ENCODE measurements around the gene AP1M1.

AP1M1 gene

GRCh38 chr19:16200038-16201010 is 2.6 kb downstream of the AP1M1 start:
- Histone ChIP-seq H3K4me1 (ENCODE audit: control insufficient read depth, insufficient read depth, low read length) (no peaks in the 10 kb centered on the region), H3K27ac (ENCODE audit: low read length) (no peak overlapping the region)
- WGBS (ENCODE audit: insufficient coverage, insufficient read length) = no CpG with 5 or more reads among the region's 20 CpGs

GRCh38 chr19:16201011-16201391 is 3.3 kb downstream of the AP1M1 start:
- peaks cover 8% of the 10 kb centered on the region; the same call in 1 of the 2 replicates for H3K36me3 ChIP-seq (ENCODE audit: control insufficient read depth, insufficient read depth, low read length)
- H3K4me1 ChIP-seq (ENCODE audit: control insufficient read depth, insufficient read depth, low read length) = no peaks in the 10 kb centered on the region
- no CpG with 5 or more reads among the region's 4 CpGs for WGBS (ENCODE audit: insufficient coverage, insufficient read length)
- H3K4me3 ChIP-seq (ENCODE audit: low read length) = no peak overlapping the region
- H3K27ac ChIP-seq (ENCODE audit: low read length) = no peak overlapping the region
- DNase-seq (ENCODE audit: low read depth, low spot score) = no peak
- H3K9me3 ChIP-seq (ENCODE audit: control insufficient read depth, insufficient read depth, low read length) = no peaks in the 10 kb centered on the region
- H3K27me3 ChIP-seq (ENCODE audit: control insufficient read depth, insufficient read depth, low read length) = no peaks in the 10 kb centered on the region

More at GRCh38 chr19:16200038-16201010, 2.6 kb downstream of the AP1M1 start:
- no peaks in the 10 kb centered on the region for H3K9me3 ChIP-seq (ENCODE audit: control insufficient read depth, insufficient read depth, low read length)
- H3K36me3 ChIP-seq (ENCODE audit: control insufficient read depth, insufficient read depth, low read length) = peaks cover 8% of the 10 kb centered on the region; the same call in 1 of the 2 replicates
- no peak for DNase-seq (ENCODE audit: low read depth, low spot score)
- no peak overlapping the region for H3K4me3 ChIP-seq (ENCODE audit: low read length)
- H3K27me3 ChIP-seq (ENCODE audit: control insufficient read depth, insufficient read depth, low read length) = no peaks in the 10 kb centered on the region

- no CpG with 5 or more reads among the region's 22 CpGs for WGBS (ENCODE audit: insufficient coverage, insufficient read length)
- Histone ChIP-seq H3K4me1 (ENCODE audit: control insufficient read depth, insufficient read depth, low read length) (no peaks in the 10 kb centered on the region), H3K27me3 (ENCODE audit: control insufficient read depth, insufficient read depth, low read length) (no peaks in the 10 kb centered on the region), H3K27ac (ENCODE audit: low read length) (no peak overlapping the region), H3K9me3 (ENCODE audit: control insufficient read depth, insufficient read depth, low read length) (no peaks in the 10 kb centered on the region), H3K4me3 (ENCODE audit: low read length) (no peak overlapping the region), H3K36me3 (ENCODE audit: control insufficient read depth, insufficient read depth, low read length) (peaks cover 8% of the 10 kb centered on the region; the same call in 1 of the 2 replicates)
- DNase-seq (ENCODE audit: low read depth, low spot score) = no peak
Measured at GRCh38 chr19:16202320-16203255, 4.9 kb downstream of the AP1M1 start.

GRCh38 chr19:16203256-16204004 is 5.7 kb downstream of the AP1M1 start:
- H3K4me3 ChIP-seq (ENCODE audit: low read length) = no peak overlapping the region
- peaks cover 8% of the 10 kb centered on the region; the same call in 1 of the 2 replicates for H3K36me3 ChIP-seq (ENCODE audit: control insufficient read depth, insufficient read depth, low read length)
- no peaks in the 10 kb centered on the region for H3K27me3 ChIP-seq (ENCODE audit: control insufficient read depth, insufficient read depth, low read length)
- H3K27ac ChIP-seq (ENCODE audit: low read length) = no peak overlapping the region
- no CpG with 5 or more reads among the region's 19 CpGs for WGBS (ENCODE audit: insufficient coverage, insufficient read length)
- DNase-seq (ENCODE audit: low read depth, low spot score) = no peak
- H3K4me1 ChIP-seq (ENCODE audit: control insufficient read depth, insufficient read depth, low read length) = no peaks in the 10 kb centered on the region
- no peaks in the 10 kb centered on the region for H3K9me3 ChIP-seq (ENCODE audit: control insufficient read depth, insufficient read depth, low read length)

- Histone ChIP-seq H3K36me3 (ENCODE audit: control insufficient read depth, insufficient read depth, low read length) (peaks cover 8% of the 10 kb centered on the region; the same call in 1 of the 2 replicates), H3K27ac (ENCODE audit: low read length) (no peak overlapping the region), H3K4me1 (ENCODE audit: control insufficient read depth, insufficient read depth, low read length) (no peaks in the 10 kb centered on the region), H3K4me3 (ENCODE audit: low read length) (no peak overlapping the region), H3K9me3 (ENCODE audit: control insufficient read depth, insufficient read depth, low read length) (no peaks in the 10 kb centered on the region), H3K27me3 (ENCODE audit: control insufficient read depth, insufficient read depth, low read length) (no peaks in the 10 kb centered on the region)
- DNase-seq (ENCODE audit: low read depth, low spot score) = no peak
- WGBS (ENCODE audit: insufficient coverage, insufficient read length) = no CpG with 5 or more reads among the region's 5 CpGs
Measured at GRCh38 chr19:16204005-16204294, 6.2 kb downstream of the AP1M1 start.

- Histone ChIP-seq H3K4me1 (ENCODE audit: control insufficient read depth, insufficient read depth, low read length) (no peaks in the 10 kb centered on the region), H3K4me3 (ENCODE audit: low read length) (no peak overlapping the region), H3K27ac (ENCODE audit: low read length) (no peak overlapping the region), H3K9me3 (ENCODE audit: control insufficient read depth, insufficient read depth, low read length) (no peaks in the 10 kb centered on the region), H3K27me3 (ENCODE audit: control insufficient read depth, insufficient read depth, low read length) (no peaks in the 10 kb centered on the region), H3K36me3 (ENCODE audit: control insufficient read depth, insufficient read depth, low read length) (peaks cover 8% of the 10 kb centered on the region)
- no peak for DNase-seq (ENCODE audit: low read depth, low spot score)
- no CpG with 5 or more reads among the region's 11 CpGs for WGBS (ENCODE audit: insufficient coverage, insufficient read length)
Measured at GRCh38 chr19:16205205-16206045, 7.7 kb downstream of the AP1M1 start.

GRCh38 chr19:16206046-16206605 is 8.4 kb downstream of the AP1M1 start:
- no peaks in the 10 kb centered on the region for H3K27me3 ChIP-seq (ENCODE audit: control insufficient read depth, insufficient read depth, low read length)
- no peaks in the 10 kb centered on the region for H3K9me3 ChIP-seq (ENCODE audit: control insufficient read depth, insufficient read depth, low read length)
- no peak overlapping the region for H3K27ac ChIP-seq (ENCODE audit: low read length)
- H3K36me3 ChIP-seq (ENCODE audit: control insufficient read depth, insufficient read depth, low read length) = peaks cover 8% of the 10 kb centered on the region
- no peak for DNase-seq (ENCODE audit: low read depth, low spot score)
- no peak overlapping the region for H3K4me3 ChIP-seq (ENCODE audit: low read length)
- no CpG with 5 or more reads among the region's 14 CpGs for WGBS (ENCODE audit: insufficient coverage, insufficient read length)
- H3K4me1 ChIP-seq (ENCODE audit: control insufficient read depth, insufficient read depth, low read length) = no peaks in the 10 kb centered on the region

GRCh38 chr19:16206637-16207036 is 8.9 kb downstream of the AP1M1 start:
- Histone ChIP-seq H3K27ac (ENCODE audit: low read length) (no peak overlapping the region), H3K4me3 (ENCODE audit: low read length) (no peak overlapping the region), H3K27me3 (ENCODE audit: control insufficient read depth, insufficient read depth, low read length) (no peaks in the 10 kb centered on the region), H3K36me3 (ENCODE audit: control insufficient read depth, insufficient read depth, low read length) (peaks cover 8% of the 10 kb centered on the region), H3K4me1 (ENCODE audit: control insufficient read depth, insufficient read depth, low read length) (no peaks in the 10 kb centered on the region), H3K9me3 (ENCODE audit: control insufficient read depth, insufficient read depth, low read length) (no peaks in the 10 kb centered on the region)
- DNase-seq (ENCODE audit: low read depth, low spot score) = no peak
- WGBS (ENCODE audit: insufficient coverage, insufficient read length) = no CpG with 5 or more reads among the region's 7 CpGs

- Histone ChIP-seq H3K4me1 (ENCODE audit: control insufficient read depth, insufficient read depth, low read length) (no peaks in the 10 kb centered on the region), H3K4me3 (ENCODE audit: low read length) (no peak overlapping the region), H3K27me3 (ENCODE audit: control insufficient read depth, insufficient read depth, low read length) (no peaks in the 10 kb centered on the region), H3K36me3 (ENCODE audit: control insufficient read depth, insufficient read depth, low read length) (peaks cover 8% of the 10 kb centered on the region), H3K9me3 (ENCODE audit: control insufficient read depth, insufficient read depth, low read length) (no peaks in the 10 kb centered on the region), H3K27ac (ENCODE audit: low read length) (no peak overlapping the region)
- WGBS (ENCODE audit: insufficient coverage, insufficient read length) = no CpG with 5 or more reads among the region's 10 CpGs
- DNase-seq (ENCODE audit: low read depth, low spot score) = no peak
Measured at GRCh38 chr19:16207063-16207462, 9.4 kb downstream of the AP1M1 start.
